ENCODE results near the gene SLC28A1.

DNA sequence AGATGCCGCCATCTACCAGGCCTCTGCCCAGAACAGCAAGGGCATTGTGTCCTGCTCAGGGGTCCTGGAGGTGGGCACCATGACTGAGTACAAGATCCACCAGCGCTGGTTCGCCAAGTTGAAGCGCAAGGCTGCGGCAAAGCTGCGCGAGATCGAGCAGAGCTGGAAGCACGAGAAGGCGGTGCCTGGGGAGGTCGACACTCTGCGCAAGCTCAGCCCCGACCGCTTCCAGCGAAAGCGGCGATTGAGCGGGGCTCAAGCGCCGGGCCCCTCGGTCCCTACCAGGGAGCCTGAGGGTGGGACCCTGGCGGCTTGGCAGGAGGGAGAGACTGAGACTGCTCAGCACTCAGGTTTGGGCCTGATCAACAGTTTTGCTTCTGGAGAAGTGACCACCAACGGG, 44.7 kb upstream of the SLC28A1 start:
- TF ChIP-seq, protein P1, sequence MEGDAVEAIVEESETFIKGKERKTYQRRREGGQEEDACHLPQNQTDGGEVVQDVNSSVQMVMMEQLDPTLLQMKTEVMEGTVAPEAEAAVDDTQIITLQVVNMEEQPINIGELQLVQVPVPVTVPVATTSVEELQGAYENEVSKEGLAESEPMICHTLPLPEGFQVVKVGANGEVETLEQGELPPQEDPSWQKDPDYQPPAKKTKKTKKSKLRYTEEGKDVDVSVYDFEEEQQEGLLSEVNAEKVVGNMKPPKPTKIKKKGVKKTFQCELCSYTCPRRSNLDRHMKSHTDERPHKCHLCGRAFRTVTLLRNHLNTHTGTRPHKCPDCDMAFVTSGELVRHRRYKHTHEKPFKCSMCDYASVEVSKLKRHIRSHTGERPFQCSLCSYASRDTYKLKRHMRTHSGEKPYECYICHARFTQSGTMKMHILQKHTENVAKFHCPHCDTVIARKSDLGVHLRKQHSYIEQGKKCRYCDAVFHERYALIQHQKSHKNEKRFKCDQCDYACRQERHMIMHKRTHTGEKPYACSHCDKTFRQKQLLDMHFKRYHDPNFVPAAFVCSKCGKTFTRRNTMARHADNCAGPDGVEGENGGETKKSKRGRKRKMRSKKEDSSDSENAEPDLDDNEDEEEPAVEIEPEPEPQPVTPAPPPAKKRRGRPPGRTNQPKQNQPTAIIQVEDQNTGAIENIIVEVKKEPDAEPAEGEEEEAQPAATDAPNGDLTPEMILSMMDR (IDR thresholded peaks at IDR 0.05; ENCODE audit: insufficient read depth, low read length, poor library complexity, severe bottlenecking) = no peak
- no peak for TF ChIP-seq EZH2phosphoT487 (conservative IDR thresholded peaks at IDR 0.05; ENCODE audit: low read length)

All from SU-DHL-6 (cell line).